OCI-LY1 (cell line): Measurements from ENCODE around the gene LRTM2.

Experiments used
- H2AFZ ChIP-seq: fragments of 200-600 bp; sonication (generic), shearing (Covaris generic); 2 replicates; pipeline ENCODE4 v1.6.0; 2014; ENCODE audit warnings: antibody characterized with exemption, mild to moderate bottlenecking, low read length
- H3F3A ChIP-seq: fragments of 200-600 bp; sonication (generic), shearing (Covaris generic); 2 replicates; pipeline ENCODE4 v1.6.0; 2014; ENCODE audit warnings: mild to moderate bottlenecking, antibody characterized with exemption, low read length, moderate library complexity; ENCODE audit not compliant: insufficient read depth
- H3K27ac ChIP-seq: fragments of 200-600 bp; sonication (generic); 2 replicates; pipeline ENCODE4 v1.5.1; 2014; ENCODE audit warnings: low read length, mixed run types, mild to moderate bottlenecking, low read depth; ENCODE audit not compliant: poor library complexity, severe bottlenecking
- H3K27me3 ChIP-seq: fragments of 200-600 bp; sonication (generic); 2 replicates; pipeline ENCODE4 v1.6.0; 2014; ENCODE audit warnings: antibody characterized with exemption, mild to moderate bottlenecking, low read length, moderate library complexity; ENCODE audit not compliant: insufficient read depth
- H3K36me3 ChIP-seq: fragments of 200-600 bp; sonication (generic); 2 replicates; pipeline ENCODE4 v1.6.1; 2014; ENCODE audit warnings: mild to moderate bottlenecking, antibody characterized with exemption, low read length, moderate library complexity, mixed read lengths; ENCODE audit not compliant: insufficient read depth
- H3K4me1 ChIP-seq: fragments of 200-600 bp; sonication (generic); 2 replicates; pipeline ENCODE4 v1.5.1; 2014; ENCODE audit warnings: mild to moderate bottlenecking, low read length, moderate library complexity; ENCODE audit not compliant: insufficient read depth, severe bottlenecking
- H3K4me2 ChIP-seq: fragments of 200-600 bp; sonication (generic), shearing (Covaris generic); 2 replicates; pipeline ENCODE4 v1.6.1; 2014; ENCODE audit warnings: low read length
- H3K4me3 ChIP-seq: fragments of 200-600 bp; sonication (generic); 2 replicates; pipeline ENCODE4 v1.5.1; 2014; ENCODE audit warnings: low read length, low read depth, mild to moderate bottlenecking, mixed read lengths; ENCODE audit not compliant: poor library complexity, severe bottlenecking
- H3K79me2 ChIP-seq: fragments of 200-600 bp; shearing (Covaris generic); 2 replicates; pipeline ENCODE4 v1.6.1; 2016; ENCODE audit warnings: mixed run types, low read length, mixed read lengths; ENCODE audit not compliant: insufficient read depth
- H3K9ac ChIP-seq: fragments of 200-600 bp; sonication (generic), shearing (Covaris generic); 2 replicates; pipeline ENCODE4 v1.6.1; 2014; ENCODE audit warnings: mild to moderate bottlenecking, low read length, mixed read lengths
- H3K9me2 ChIP-seq: fragments of 200-600 bp; sonication (generic), shearing (Covaris generic); 2 replicates; pipeline ENCODE4 v1.6.1; 2014; ENCODE audit warnings: low read depth, mild to moderate bottlenecking, low read length, mixed read lengths
- H3K9me3 ChIP-seq: fragments of 200-600 bp; shearing (Covaris generic); 2 replicates; pipeline ENCODE4 v1.6.1; 2014; ENCODE audit warnings: low read length, mixed read lengths
- H4K20me1 ChIP-seq: fragments of 200-600 bp; sonication (generic), shearing (Covaris generic); 2 replicates; pipeline ENCODE4 v1.6.0; 2016; ENCODE audit warnings: mild to moderate bottlenecking, low read length; ENCODE audit not compliant: insufficient read depth
- EZH2 ChIP-seq: fragments of 200-600 bp; sonication (generic), shearing (Covaris generic); IDR thresholded peaks from 2 replicates; pipeline ENCODE4 v1.8.0; 2017; ENCODE audit warnings: borderline replicate concordance, mixed run types, mild to moderate bottlenecking, antibody characterized with exemption, low read length, moderate library complexity, mixed read lengths
- TF ChIP-seq, protein P1 (sequence below): fragments of 200-600 bp; sonication (generic), shearing (Covaris generic); IDR thresholded peaks from 2 replicates; pipeline ENCODE4 v1.5.1; 2017; ENCODE audit warnings: mild to moderate bottlenecking, antibody characterized with exemption, low read length, moderate library complexity, mixed read lengths

The LRTM2 gene

DNA sequence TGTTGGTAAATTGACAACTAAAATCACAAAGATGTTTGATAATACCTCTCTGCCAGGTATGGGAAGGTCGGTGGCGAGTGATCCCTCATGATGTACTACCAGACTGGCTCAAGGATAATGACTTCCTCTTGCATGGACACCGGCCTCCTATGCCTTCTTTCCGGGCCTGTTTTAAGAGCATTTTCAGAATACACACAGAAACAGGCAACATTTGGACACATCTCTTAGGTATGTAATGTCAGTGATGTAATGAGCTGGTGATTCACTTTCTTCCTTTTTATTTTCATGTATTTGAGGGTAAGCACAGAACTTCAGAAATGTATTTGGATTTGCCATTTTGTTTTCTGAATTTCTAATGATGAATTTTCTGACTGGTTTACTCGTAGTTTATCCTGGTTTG is 42.6 kb upstream of the LRTM2 start:
- no peak overlapping the region for H3K27ac ChIP-seq
- peaks cover 74% of the 10 kb centered on the region for H3K36me3 ChIP-seq

DNA sequence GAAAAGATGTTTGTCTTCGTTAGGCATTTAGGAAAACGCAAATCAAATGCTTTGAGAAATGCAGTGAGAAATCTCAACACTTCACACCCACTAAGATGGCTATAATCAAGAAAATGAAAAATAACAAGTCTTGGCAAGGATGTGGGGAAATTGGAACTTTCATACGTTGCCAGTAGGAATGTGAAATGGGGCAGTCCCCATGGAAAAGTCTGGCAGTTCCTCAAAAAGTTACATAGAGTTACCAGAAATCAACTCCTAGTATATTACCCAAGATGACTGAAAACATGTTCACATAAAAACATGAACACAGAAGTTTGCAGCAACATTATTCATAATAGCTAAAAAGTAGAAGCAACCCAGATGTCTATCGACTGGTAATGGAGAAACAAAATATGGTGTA is 41.5 kb upstream of the LRTM2 start:
- H4K20me1 ChIP-seq: no peaks in the 10 kb centered on the region
- no peaks in the 10 kb centered on the region for H3K27me3 ChIP-seq
- H3F3A ChIP-seq: no peaks in the 10 kb centered on the region
- H3K4me3 ChIP-seq: no peak overlapping the region
- H2AFZ ChIP-seq: no peak overlapping the region
- no peak overlapping the region for H3K4me2 ChIP-seq
- TF ChIP-seq, protein P1, sequence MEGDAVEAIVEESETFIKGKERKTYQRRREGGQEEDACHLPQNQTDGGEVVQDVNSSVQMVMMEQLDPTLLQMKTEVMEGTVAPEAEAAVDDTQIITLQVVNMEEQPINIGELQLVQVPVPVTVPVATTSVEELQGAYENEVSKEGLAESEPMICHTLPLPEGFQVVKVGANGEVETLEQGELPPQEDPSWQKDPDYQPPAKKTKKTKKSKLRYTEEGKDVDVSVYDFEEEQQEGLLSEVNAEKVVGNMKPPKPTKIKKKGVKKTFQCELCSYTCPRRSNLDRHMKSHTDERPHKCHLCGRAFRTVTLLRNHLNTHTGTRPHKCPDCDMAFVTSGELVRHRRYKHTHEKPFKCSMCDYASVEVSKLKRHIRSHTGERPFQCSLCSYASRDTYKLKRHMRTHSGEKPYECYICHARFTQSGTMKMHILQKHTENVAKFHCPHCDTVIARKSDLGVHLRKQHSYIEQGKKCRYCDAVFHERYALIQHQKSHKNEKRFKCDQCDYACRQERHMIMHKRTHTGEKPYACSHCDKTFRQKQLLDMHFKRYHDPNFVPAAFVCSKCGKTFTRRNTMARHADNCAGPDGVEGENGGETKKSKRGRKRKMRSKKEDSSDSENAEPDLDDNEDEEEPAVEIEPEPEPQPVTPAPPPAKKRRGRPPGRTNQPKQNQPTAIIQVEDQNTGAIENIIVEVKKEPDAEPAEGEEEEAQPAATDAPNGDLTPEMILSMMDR: no peak
- no peak for TF ChIP-seq EZH2
- peaks cover 71% of the 10 kb centered on the region for H3K36me3 ChIP-seq
- no peaks in the 10 kb centered on the region for H3K9me2 ChIP-seq
- H3K9ac ChIP-seq: no peak overlapping the region
- H3K4me1 ChIP-seq: no peaks in the 10 kb centered on the region
- no peaks in the 10 kb centered on the region for H3K79me2 ChIP-seq
- H3K9me3 ChIP-seq: no peaks in the 10 kb centered on the region
- no peak overlapping the region for H3K27ac ChIP-seq

More for the DNA sequence above, 42.6 kb upstream of the LRTM2 start:
- H3F3A ChIP-seq: no peaks in the 10 kb centered on the region
- no peaks in the 10 kb centered on the region for H3K27me3 ChIP-seq
- H3K9me2 ChIP-seq: no peaks in the 10 kb centered on the region
- H3K9ac ChIP-seq: no peak overlapping the region
- H2AFZ ChIP-seq: no peak overlapping the region
- H4K20me1 ChIP-seq: 0 out of 2 replicates have a peak, but pooled peaks cover under 1% of the 10 kb centered on the region
- H3K4me2 ChIP-seq: no peak overlapping the region
- no peaks in the 10 kb centered on the region for H3K4me1 ChIP-seq
- H3K4me3 ChIP-seq: no peak overlapping the region
- no peaks in the 10 kb centered on the region for H3K9me3 ChIP-seq
- H3K79me2 ChIP-seq: no peaks in the 10 kb centered on the region
- TF ChIP-seq EZH2: no peak
- TF ChIP-seq, protein P1: no peak

DNA sequence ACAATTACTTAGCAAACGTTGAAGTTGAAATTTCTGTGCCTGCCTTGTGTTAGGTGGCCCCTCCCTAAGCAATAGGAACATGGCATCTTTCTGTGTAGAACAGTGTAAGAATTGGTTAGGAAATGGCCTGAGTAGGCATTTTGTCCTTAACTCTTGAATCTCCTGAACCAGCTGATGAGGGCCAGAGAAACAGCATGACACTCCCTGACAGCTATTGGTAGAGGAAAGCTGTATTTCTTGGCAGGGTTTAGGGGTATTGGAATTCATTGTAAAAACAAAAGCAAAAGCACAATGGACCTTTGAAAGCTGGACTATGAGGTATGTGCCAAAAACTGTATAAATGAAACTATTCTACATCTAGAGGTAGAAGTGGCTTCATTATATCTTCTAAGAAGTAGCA is 40.6 kb upstream of the LRTM2 start:
- no peak overlapping the region for H3K4me3 ChIP-seq
- no peaks in the 10 kb centered on the region for H3K4me1 ChIP-seq
- no peaks in the 10 kb centered on the region for H3F3A ChIP-seq
- no peaks in the 10 kb centered on the region for H3K79me2 ChIP-seq
- H3K36me3 ChIP-seq: peaks cover 73% of the 10 kb centered on the region
- H3K4me2 ChIP-seq: no peak overlapping the region
- H3K27ac ChIP-seq: no peak overlapping the region
- no peaks in the 10 kb centered on the region for H3K9me2 ChIP-seq
- no peak overlapping the region for H2AFZ ChIP-seq
- no peaks in the 10 kb centered on the region for H3K9me3 ChIP-seq
- no peaks in the 10 kb centered on the region for H4K20me1 ChIP-seq
- no peak for TF ChIP-seq EZH2
- TF ChIP-seq, protein P1: no peak
- no peak overlapping the region for H3K9ac ChIP-seq
- no peaks in the 10 kb centered on the region for H3K27me3 ChIP-seq
